H1 (cell line): Measurements from ENCODE around the gene HSPA12A. TPM values are rescaled to one million over a fixed set of nuclear protein-coding genes. Genes with fewer than 3 reads are reported as not detected.
A peak's percentile ranks its signal among the peaks of the same experiment; 100 is the strongest.

ENCODE experiments used
- CTCF ChIA-PET: fragments of 300-600 bp; sonication (Branson Sonifier 250); formaldehyde crosslinking; loops from one replicate; lab custom pipeline; 2021; ENCODE audit not compliant: partially characterized antibody; lab: Charles Lee
- POLR2A ChIA-PET: fragments of 300-600 bp; sonication (Branson Sonifier 250); formaldehyde crosslinking; loops from one replicate; lab custom pipeline; 2021; ENCODE audit warnings: inconsistent platforms; ENCODE audit not compliant: partially characterized antibody; lab: Charles Lee
- DNase-seq, 2 experiments: peaks; one replicate each; pipeline versions ENCODE4 v3.0.0 to v3.0.0-alpha.2; 2010 to 2022; ENCODE audit warnings: low spot score in 2 of 2, low read depth in 1 of 2, mixed read lengths in 1 of 2
- FAIRE-seq: peaks from 2 replicates; lab custom pipeline; 2011; peaks lifted over from hg19 to GRCh38; lab: Jason Lieb, UNC
- H2AFZ ChIP-seq: 2 replicates; pipeline ENCODE4 v1.8.1; 2012; ENCODE audit warnings: low read length, inconsistent platforms
- H2AK5ac ChIP-seq: 2 replicates; pipeline ENCODE4 v1.6.1; 2013; ENCODE audit warnings: low read depth, low read length
- H2BK120ac ChIP-seq: replicated peaks from 2 replicates; pipeline ENCODE3; 2013; ENCODE audit warnings: low read depth, low read length, inconsistent platforms
- H2BK12ac ChIP-seq: 2 replicates; pipeline ENCODE4 v1.6.1; 2013; ENCODE audit warnings: low read depth, low read length
- H2BK15ac ChIP-seq: 2 replicates; pipeline ENCODE4 v1.6.1; 2013; ENCODE audit warnings: low read length
- H2BK20ac ChIP-seq: 2 replicates; pipeline ENCODE4 v1.6.1; 2013; ENCODE audit warnings: low read length
- H2BK5ac ChIP-seq: 2 replicates; pipeline ENCODE4 v1.6.1; 2013; ENCODE audit warnings: low read depth, low read length
- H3K14ac ChIP-seq: 2 replicates; pipeline ENCODE4 v1.6.1; 2013; ENCODE audit warnings: inconsistent platforms; ENCODE audit not compliant: insufficient read length
- H3K18ac ChIP-seq: 2 replicates; pipeline ENCODE4 v1.6.1; 2013; ENCODE audit warnings: low read length; ENCODE audit errors: extremely low read depth
- H3K23ac ChIP-seq: 2 replicates; pipeline ENCODE4 v1.6.1; 2013; ENCODE audit warnings: inconsistent platforms; ENCODE audit not compliant: insufficient read length
- H3K23me2 ChIP-seq: 2 replicates; pipeline ENCODE4 v1.6.1; 2013; ENCODE audit warnings: low read depth, low read length
- H3K27ac ChIP-seq: 2 replicates; pipeline ENCODE4 v1.6.1; 2011; ENCODE audit warnings: low read depth, low read length, inconsistent platforms
- H3K27me3 ChIP-seq, 4 experiments: replicated peaks in 1 of 4; 1 replicate in 1 of 4; 2 replicates in 3 of 4; pipeline versions ENCODE4 v1.6.1 to v1.8.1; 2011 to 2013; ENCODE audit warnings: low read length in 3 of 4, mild to moderate bottlenecking in 3 of 4, inconsistent platforms in 2 of 4, mixed read lengths in 2 of 4, moderate library complexity in 1 of 4; ENCODE audit not compliant: control insufficient read depth in 3 of 4, insufficient read depth in 3 of 4; ENCODE audit errors: extremely low read depth in 1 of 4
- H3K36me3 ChIP-seq, 4 experiments: 2 replicates each; pipeline versions ENCODE4 v1.6.1 to v1.8.1; 2011 to 2013; ENCODE audit warnings: mild to moderate bottlenecking in 4 of 4, low read length in 3 of 4, moderate library complexity in 2 of 4, control low read depth in 1 of 4, inconsistent platforms in 1 of 4; ENCODE audit not compliant: insufficient read depth in 4 of 4, control insufficient read depth in 2 of 4
- H3K4ac ChIP-seq: replicated peaks from 2 replicates; pipeline ENCODE3; 2013; ENCODE audit warnings: low read length, low read depth, mixed read lengths, inconsistent platforms; ENCODE audit not compliant: insufficient read length
- H3K4me1 ChIP-seq, 4 experiments: replicated peaks in 1 of 4; 1 replicate in 1 of 4; 2 replicates in 3 of 4; pipeline versions ENCODE4 v1.6.1 to v1.8.1; 2011 to 2013; ENCODE audit warnings: low read length in 3 of 4, inconsistent platforms in 2 of 4, mixed read lengths in 1 of 4; ENCODE audit not compliant: insufficient read depth in 4 of 4, control insufficient read depth in 3 of 4
- H3K4me2 ChIP-seq, 2 experiments: 2 replicates each; pipeline versions ENCODE4 v1.6.1 to v1.8.1; 2011 to 2013; ENCODE audit warnings: low read depth in 2 of 2, low read length in 2 of 2, control low read depth in 1 of 2, inconsistent platforms in 1 of 2, mild to moderate bottlenecking in 1 of 2; ENCODE audit not compliant: insufficient read depth in 1 of 2
- H3K4me3 ChIP-seq, 4 experiments: fragments of 200-600, 300-600 bp in 1 of 4; sonication (generic), shearing (Covaris generic), sonication (Bioruptor Twin) in 1 of 4; 2 replicates each; pipeline versions ENCODE4 v1.5.1 to v1.8.1; 2011 to 2016; ENCODE audit warnings: low read length in 4 of 4, low read depth in 3 of 4, control low read depth in 2 of 4, inconsistent platforms in 2 of 4, mild to moderate bottlenecking in 2 of 4, mixed read lengths in 1 of 4, moderate library complexity in 1 of 4; ENCODE audit not compliant: insufficient read depth in 2 of 4; ENCODE audit errors: extremely low read depth in 1 of 4
- H3K56ac ChIP-seq: replicated peaks from 2 replicates; pipeline ENCODE3; 2013; ENCODE audit warnings: low read depth, mild to moderate bottlenecking, mixed read lengths, low read length, inconsistent platforms; ENCODE audit not compliant: insufficient read length
- H3K79me1 ChIP-seq: 2 replicates; pipeline ENCODE4 v1.6.1; 2013; ENCODE audit warnings: low read depth, low read length, control low read depth
- H3K79me2 ChIP-seq, 2 experiments: 2 replicates each; pipeline versions ENCODE4 v1.6.1 to v1.8.1; 2012 to 2013; ENCODE audit warnings: low read length in 2 of 2, mild to moderate bottlenecking in 2 of 2, inconsistent platforms in 1 of 2; ENCODE audit not compliant: insufficient read depth in 2 of 2, control insufficient read depth in 1 of 2
- H3K9ac ChIP-seq, 4 experiments: replicated peaks in 1 of 4; 1 replicate in 1 of 4; 2 replicates in 3 of 4; pipeline versions ENCODE4 v1.6.1 to v1.8.1; 2011 to 2013; ENCODE audit warnings: low read depth in 3 of 4, low read length in 3 of 4, control low read depth in 2 of 4, mild to moderate bottlenecking in 2 of 4, moderate library complexity in 2 of 4, inconsistent platforms in 1 of 4; ENCODE audit errors: extremely low read depth in 1 of 4
- H3K9me3 ChIP-seq, 2 experiments: 2 replicates each; pipeline versions ENCODE4 v1.6.1 to v1.8.1; 2012 to 2013; ENCODE audit warnings: mild to moderate bottlenecking in 2 of 2, moderate library complexity in 2 of 2, control low read depth in 1 of 2, inconsistent platforms in 1 of 2, low read depth in 1 of 2, low read length in 1 of 2, mixed read lengths in 1 of 2; ENCODE audit not compliant: insufficient read depth in 2 of 2
- H4K20me1 ChIP-seq, 2 experiments: replicated peaks in 1 of 2; 2 replicates each; pipeline versions ENCODE3 to v1.8.1; 2011 to 2013; ENCODE audit warnings: inconsistent platforms in 2 of 2, low read length in 2 of 2, mild to moderate bottlenecking in 1 of 2; ENCODE audit not compliant: insufficient read depth in 2 of 2, control insufficient read depth in 1 of 2
- H4K5ac ChIP-seq: 2 replicates; pipeline ENCODE4 v1.6.1; 2013; ENCODE audit warnings: low read length, low read depth, mixed read lengths, inconsistent platforms; ENCODE audit not compliant: insufficient read length
- H4K8ac ChIP-seq: 2 replicates; pipeline ENCODE4 v1.8.0; 2013; ENCODE audit warnings: mild to moderate bottlenecking, moderate library complexity, low read length, inconsistent platforms; ENCODE audit not compliant: insufficient read depth; ENCODE audit errors: extremely low read depth
- H4K91ac ChIP-seq: replicated peaks from 2 replicates; pipeline ENCODE3; 2013; ENCODE audit warnings: low read length, mixed read lengths, inconsistent platforms; ENCODE audit not compliant: insufficient read length
- BACH1 ChIP-seq: IDR thresholded peaks from 2 replicates; pipeline ENCODE4 v1.6.1; 2012; ENCODE audit warnings: low read length, improper control_type of control experiment
- BCL11A ChIP-seq, 2 experiments: IDR thresholded peaks; one replicate each; pipeline ENCODE4 v1.6.1; 2011; ENCODE audit warnings: low read depth in 2 of 2, low read length in 2 of 2, mild to moderate bottlenecking in 2 of 2
- CHD1 ChIP-seq: IDR thresholded peaks from 2 replicates; pipeline ENCODE4 v1.6.1; 2012; ENCODE audit warnings: low read depth, low read length, improper control_type of control experiment
- EGR1 ChIP-seq: IDR thresholded peaks from 2 replicates; pipeline ENCODE4 v1.6.1; 2011; ENCODE audit warnings: low read depth, low read length, borderline replicate concordance
- NANOG ChIP-seq: IDR thresholded peaks from 2 replicates; pipeline ENCODE4 v1.6.1; 2011; ENCODE audit warnings: low read length, low read depth, mild to moderate bottlenecking, inconsistent platforms; ENCODE audit not compliant: insufficient read depth, poor library complexity, severe bottlenecking
- POLR2A ChIP-seq, 2 experiments: IDR thresholded peaks; 1 replicate in 1 of 2; 2 replicates in 1 of 2; pipeline ENCODE4 v1.6.1; 2011; ENCODE audit warnings: low read depth in 2 of 2, low read length in 2 of 2, mild to moderate bottlenecking in 2 of 2; ENCODE audit errors: control extremely low read depth in 1 of 2
- RAD21 ChIP-seq, 2 experiments: IDR thresholded peaks in 1 of 2; conservative IDR thresholded peaks in 1 of 2; 2 replicates each; pipeline ENCODE4 v1.6.1; 2011; ENCODE audit warnings: low read depth in 2 of 2, low read length in 2 of 2, improper control_type of control experiment in 1 of 2, inconsistent platforms in 1 of 2, mild to moderate bottlenecking in 1 of 2, moderate library complexity in 1 of 2
- WGBS, 2 experiments: shearing (Covaris generic) in 1 of 2; methylation state at CpG; one replicate each; pipeline versions ENCODE4 v1.1.6 to v1.1.7; 2013 to 2015; ENCODE audit warnings: low lambda C conversion rate in 2 of 2, mixed read lengths in 2 of 2, inconsistent platforms in 1 of 2, low coverage in 1 of 2, missing lambda C conversion rate in 1 of 2; ENCODE audit not compliant: insufficient replicate concordance in 2 of 2, insufficient coverage in 1 of 2, insufficient read length in 1 of 2; ENCODE audit errors: extremely low coverage in 1 of 2, missing lambda C conversion rate in 1 of 2; 5-methylcytosine and 5-hydroxymethylcytosine counted together
- polyA plus RNA-seq, 7 experiments: library from polyadenylated mRNA; depleted of rRNA in 3 of 7; stranded (reverse) in 5 of 7; unstranded in 2 of 7; fragments of >200 nt in 5 of 7; fragments of 200-250 nt in 2 of 7; gene quantifications; 1 replicate in 5 of 7; 2 replicates in 1 of 7; 4 replicates in 1 of 7; pipeline versions ENCODE4 v1.2.1 to v1.2.3, GENCODE V29; 2011 to 2013; ENCODE audit warnings: missing spikeins in 2 of 7, mixed read lengths in 2 of 7
- total RNA-seq: library from RNA; stranded (reverse); fragmentation: NEBNext Ultra II Directional; extraction: Animal tissue kit (Norgen Biotek cat#: 25700); gene quantifications from 2 replicates; pipeline ENCODE4 v1.2.1, GENCODE V29; 2021

The HSPA12A gene
- total and polyA plus RNA-seq, 2 of the 8 experiments (the other 6 are each of a cell fraction or from before 2014, with no cell fraction given): 3.1 to 6.9 TPM

- Histone ChIP-seq H3K4ac (no peak overlapping the region), H3K27me3 (no peaks in the 10 kb centered on the region), H3K27ac (no peak overlapping the region), H2AK5ac (no peak overlapping the region), H3K14ac (no peak overlapping the region), H3K4me2 (no peak overlapping the region), H4K5ac (no peak overlapping the region), H3K23me2 (no peaks in the 10 kb centered on the region), H2AFZ (no peak overlapping the region), H3K56ac (no peak overlapping the region), H3K4me3 (no peak overlapping the region), H3K4me1 (peaks cover 0 to 4% (median 0%) of the 10 kb centered on the region in 4 experiments; a peak in 1 of 7 replicates), H2BK15ac (no peak overlapping the region), H4K8ac (no peak overlapping the region), H2BK5ac (no peak overlapping the region), H3K9me3 (no peaks in the 10 kb centered on the region), H3K9ac (no peak overlapping the region), H3K79me2 (no peaks in the 10 kb centered on the region), H2BK12ac (no peak overlapping the region), H3K79me1 (no peaks in the 10 kb centered on the region), H3K18ac (no peak overlapping the region), H4K20me1 (no peaks in the 10 kb centered on the region), H2BK120ac (no peak overlapping the region), H3K23ac (no peak overlapping the region), H3K36me3 (no peaks in the 10 kb centered on the region), H4K91ac (no peak overlapping the region), H2BK20ac (no peak overlapping the region)
- CTCF ChIA-PET: interaction anchor here (0.6 to 12.9 kb wide), 28 partner anchors 8 to 649 kb away, joined by 3 to 223 read pairs (median 8); partner anchors contain the start of gene HSPA12A
- FAIRE-seq (no peak), DNase-seq (no peak)
- POLR2A ChIA-PET: interaction anchor here (1.5 kb wide), 1 partner anchor 14 kb away, joined by 4 read pairs; no protein-coding TSS in a partner anchor
- WGBS, 2 experiments: 94% methylated on average over 9 of the region's 9 CpGs; no CpG with 5 or more reads in 1 of the 2 experiments
- TF ChIP-seq CHD1 (no peak), RAD21 (IDR thresholded peaks at IDR 0.05 in 1 of 2, conservative IDR thresholded peaks at IDR 0.05 in 1 of 2; ENCODE audit: low read depth in 2 of 2, low read length in 2 of 2) (no peak), BCL11A (IDR thresholded peaks at IDR 0.05; ENCODE audit: low read depth in 2 of 2, low read length in 2 of 2) (no peak), POLR2A (IDR thresholded peaks at IDR 0.05; ENCODE audit: control extremely low read depth in 1 of 2, low read depth in 2 of 2, low read length in 2 of 2) (no peak), NANOG (no peak), BACH1 (0 out of 2 replicates have a peak, but pooled peaks have one; percentile 16), EGR1 (no peak)
These were observed 59.2 kb downstream of the HSPA12A start for GRCh38 chr10:116683166-116683565.
